GM23338 (cell line): Measurements from ENCODE around the gene WWOX. TPM values are rescaled to one million over a fixed set of nuclear protein-coding genes. Genes with fewer than 3 reads are reported as not detected.

Experiments used
- ATAC-seq: fragments of 200-7000 bp; cut with Tn5 transposase; 3 replicates; pipeline ENCODE4 v1.9.1; 2020
- DNase-seq: peaks from one replicate; pipeline ENCODE4 v3.0.0-alpha.2; 2015; ENCODE audit warnings: low spot score
- H2AFZ ChIP-seq: fragments of 200-600 bp; sonication (generic); 2 replicates; pipeline ENCODE4 v1.8.0; 2016; ENCODE audit warnings: antibody characterized with exemption, mild to moderate bottlenecking, moderate library complexity
- H3F3A ChIP-seq: fragments of 200-600 bp; sonication (generic); replicated peaks from 2 replicates; pipeline ENCODE4 v1.8.0; 2017; ENCODE audit warnings: antibody characterized with exemption, mixed run types, low read depth
- H3K27ac ChIP-seq: fragments of 200-600 bp; sonication (generic); 2 replicates; pipeline ENCODE4 v1.6.1; 2016; ENCODE audit warnings: low read depth
- H3K27me3 ChIP-seq: fragments of 200-600 bp; sonication (generic); 2 replicates; pipeline ENCODE4 v1.8.0; 2016; ENCODE audit warnings: mild to moderate bottlenecking, mixed run types, moderate library complexity; ENCODE audit not compliant: insufficient read depth
- H3K36me3 ChIP-seq: fragments of 200-600 bp; sonication (generic); 2 replicates; pipeline ENCODE4 v1.8.0; 2016; ENCODE audit warnings: mild to moderate bottlenecking; ENCODE audit not compliant: insufficient read depth
- H3K4me1 ChIP-seq: fragments of 200-600 bp; sonication (generic); 2 replicates; pipeline ENCODE4 v1.8.0; 2016; ENCODE audit warnings: mild to moderate bottlenecking, moderate library complexity; ENCODE audit not compliant: insufficient read depth
- H3K4me2 ChIP-seq: fragments of 200-600 bp; sonication (generic); 2 replicates; pipeline ENCODE4 v1.7.1; 2017; ENCODE audit warnings: mixed run types
- H3K4me3 ChIP-seq: fragments of 200-600 bp; sonication (generic); 2 replicates; pipeline ENCODE4 v1.6.1; 2016; ENCODE audit warnings: mixed run types
- H3K79me2 ChIP-seq: fragments of 200-600 bp; sonication (generic); replicated peaks from 2 replicates; pipeline ENCODE4 v1.8.0; 2017; ENCODE audit warnings: mild to moderate bottlenecking; ENCODE audit not compliant: insufficient read depth
- H3K9me2 ChIP-seq: fragments of 200-600 bp; sonication (generic); 2 replicates; pipeline ENCODE4 v1.8.0; 2017; ENCODE audit not compliant: insufficient read depth
- H4K20me1 ChIP-seq: fragments of 200-600 bp; sonication (generic); replicated peaks from 2 replicates; pipeline ENCODE4 v1.8.0; 2017; ENCODE audit warnings: mild to moderate bottlenecking; ENCODE audit not compliant: insufficient read depth
- H3K27ac Mint-ChIP-seq: 2 replicates; pipeline ENCODE4 v1.8.0; 2020; ENCODE audit warnings: inconsistent platforms, mild to moderate bottlenecking, moderate library complexity, mixed read lengths
- H3K27me3 Mint-ChIP-seq: 3 replicates; pipeline ENCODE4 v1.8.0; 2022; ENCODE audit warnings: low read depth, mild to moderate bottlenecking, moderate library complexity, mixed read lengths, inconsistent platforms; ENCODE audit not compliant: insufficient read depth, poor library complexity
- H3K36me3 Mint-ChIP-seq: 3 replicates; pipeline ENCODE4 v1.8.0; 2021; ENCODE audit warnings: low read depth, mild to moderate bottlenecking, inconsistent platforms, moderate library complexity, mixed read lengths
- H3K4me1 Mint-ChIP-seq: 3 replicates; pipeline ENCODE4 v1.8.0; 2020; ENCODE audit warnings: mild to moderate bottlenecking, inconsistent platforms, mixed read lengths
- H3K4me3 Mint-ChIP-seq: 3 replicates; pipeline ENCODE4 v1.8.0; 2021; ENCODE audit warnings: moderate library complexity, mild to moderate bottlenecking, inconsistent platforms, mixed read lengths
- H3K9me3 Mint-ChIP-seq: 3 replicates; pipeline ENCODE4 v1.8.0; 2020; ENCODE audit warnings: moderate library complexity, mild to moderate bottlenecking, inconsistent platforms, mixed read lengths
- CREB1 ChIP-seq: fragments of 250-450 bp; sonication (Bioruptor Pico); IDR thresholded peaks from 2 replicates; pipeline ENCODE4 v1.5.0; 2020; ENCODE audit warnings: low read depth, mild to moderate bottlenecking, moderate library complexity
- CTCF ChIP-seq, 2 experiments: fragments of 200-600 bp in 1 of 2; sonication (generic) in 1 of 2; conservative IDR thresholded peaks; 2 replicates each; pipeline versions ENCODE4 v1.5.1 to v1.6.1; 2016 to 2017; ENCODE audit warnings: antibody characterized with exemption in 2 of 2, low read depth in 2 of 2, mild to moderate bottlenecking in 2 of 2, moderate library complexity in 1 of 2
- EZH2 ChIP-seq: fragments of 200-600 bp; sonication (generic); IDR thresholded peaks from one replicate; pipeline ENCODE4 v1.8.0; 2017; ENCODE audit warnings: antibody characterized with exemption, mild to moderate bottlenecking, low read depth; ENCODE audit not compliant: unreplicated experiment
- EZH2phosphoT487 ChIP-seq: fragments of 200-600 bp; sonication (generic); IDR thresholded peaks from one replicate; pipeline ENCODE4 v1.8.1; 2018; ENCODE audit warnings: antibody characterized with exemption; ENCODE audit not compliant: unreplicated experiment
- NANOG ChIP-seq: IDR thresholded peaks from 2 replicates; pipeline ENCODE4 v1.6.1; 2016; ENCODE audit warnings: antibody characterized with exemption, borderline replicate concordance
- POLR2AphosphoS5 ChIP-seq: IDR thresholded peaks from 2 replicates; pipeline ENCODE4 v1.6.1; 2016; ENCODE audit warnings: antibody characterized with exemption, low read depth
- REST ChIP-seq: IDR thresholded peaks from one replicate; pipeline ENCODE4 v1.6.1; 2018; ENCODE audit warnings: antibody characterized with exemption; ENCODE audit not compliant: unreplicated experiment
- STAT1 ChIP-seq: IDR thresholded peaks from one replicate; pipeline ENCODE4 v1.6.1; 2016; ENCODE audit warnings: antibody characterized with exemption; ENCODE audit not compliant: unreplicated experiment
- ZNF114 ChIP-seq: fragments of 250-450 bp; sonication (Bioruptor Pico); IDR thresholded peaks from 2 replicates; pipeline ENCODE4 v1.5.0; 2020; ENCODE audit warnings: mild to moderate bottlenecking, moderate library complexity
- ZNF462 ChIP-seq: fragments of 250-450 bp; sonication (Bioruptor Pico); IDR thresholded peaks from 2 replicates; pipeline ENCODE4 v1.5.0; 2020; ENCODE audit warnings: mild to moderate bottlenecking, moderate library complexity
- polyA plus RNA-seq: library from polyadenylated mRNA; unstranded; fragments of >200 nt; fragmentation: Nextera tagmentation; extraction: Ambion mirVana; gene quantifications from 2 replicates; pipeline ENCODE4 v1.2.1, GENCODE V29; 2016
- total RNA-seq: library from RNA; depleted of rRNA; stranded (reverse); fragments of >200 nt; shearing (Covaris generic); gene quantifications from 2 replicates; pipeline ENCODE4 v1.2.3, GENCODE V29; 2014

Gene WWOX
- total and polyA plus RNA-seq, 2 experiments from 2014 or later: 10.0 to 19.3 TPM

GRCh38 chr16:78659216-78659615 lies 559.8 kb downstream of the WWOX start:
- no peak overlapping the region for H3K27ac ChIP-seq
- no peak overlapping the region for H2AFZ ChIP-seq
- H3K36me3 ChIP-seq: no peaks in the 10 kb centered on the region
- no peaks in the 10 kb centered on the region for H3K9me3 Mint-ChIP-seq
- no peaks in the 10 kb centered on the region for H4K20me1 ChIP-seq
- no peaks in the 10 kb centered on the region; the same call in 2 of the 3 replicates for H3K4me1 Mint-ChIP-seq
- DNase-seq (no peak), ATAC-seq (no peak)
- peaks cover 4% of the 10 kb centered on the region; the same call in 1 of the 2 replicates for H3K4me1 ChIP-seq
- H3K27me3 Mint-ChIP-seq: no peaks in the 10 kb centered on the region
- no peaks in the 10 kb centered on the region for H3K36me3 Mint-ChIP-seq
- H3K4me3 Mint-ChIP-seq: no peak overlapping the region
- H3K27me3 ChIP-seq: no peaks in the 10 kb centered on the region
- no peaks in the 10 kb centered on the region for H3K79me2 ChIP-seq
- TF ChIP-seq EZH2phosphoT487 (no peak), STAT1 (no peak), NANOG (no peak), ZNF462 (CRISPR knock-in tag) (no peak), POLR2AphosphoS5 (no peak), REST (no peak), CTCF (conservative IDR thresholded peaks at IDR 0.05; ENCODE audit: low read depth in 2 of 2) (no peak), EZH2 (no peak), ZNF114 (CRISPR knock-in tag) (no peak), CREB1 (no peak)
- no peaks in the 10 kb centered on the region for H3K9me2 ChIP-seq
- H3K27ac Mint-ChIP-seq: peak overlapping the region; percentile 31; the same call in 1 of the 2 replicates
- H3K4me3 ChIP-seq: no peak overlapping the region
- no peaks in the 10 kb centered on the region for H3F3A ChIP-seq
- no peak overlapping the region for H3K4me2 ChIP-seq
